A673 (cell line): Measurements from ENCODE around the gene SESN1.

ENCODE experiments used
- EZH2 ChIP-seq: fragments of 200-600 bp; sonication (generic); IDR thresholded peaks from 2 replicates; pipeline ENCODE4 v1.6.1; 2017; ENCODE audit warnings: borderline replicate concordance, low read depth, mild to moderate bottlenecking, mixed read lengths, antibody characterized with exemption, low read length; ENCODE audit not compliant: poor library complexity, severe bottlenecking
- TF ChIP-seq, protein P1 (sequence below): fragments of 300-800, 200-600 bp; sonication (generic); conservative IDR thresholded peaks from 2 replicates; pipeline ENCODE4 v1.5.1; 2017; ENCODE audit warnings: low read depth, mild to moderate bottlenecking, antibody characterized with exemption, low read length, moderate library complexity, mixed read lengths

- TF ChIP-seq, protein P1, sequence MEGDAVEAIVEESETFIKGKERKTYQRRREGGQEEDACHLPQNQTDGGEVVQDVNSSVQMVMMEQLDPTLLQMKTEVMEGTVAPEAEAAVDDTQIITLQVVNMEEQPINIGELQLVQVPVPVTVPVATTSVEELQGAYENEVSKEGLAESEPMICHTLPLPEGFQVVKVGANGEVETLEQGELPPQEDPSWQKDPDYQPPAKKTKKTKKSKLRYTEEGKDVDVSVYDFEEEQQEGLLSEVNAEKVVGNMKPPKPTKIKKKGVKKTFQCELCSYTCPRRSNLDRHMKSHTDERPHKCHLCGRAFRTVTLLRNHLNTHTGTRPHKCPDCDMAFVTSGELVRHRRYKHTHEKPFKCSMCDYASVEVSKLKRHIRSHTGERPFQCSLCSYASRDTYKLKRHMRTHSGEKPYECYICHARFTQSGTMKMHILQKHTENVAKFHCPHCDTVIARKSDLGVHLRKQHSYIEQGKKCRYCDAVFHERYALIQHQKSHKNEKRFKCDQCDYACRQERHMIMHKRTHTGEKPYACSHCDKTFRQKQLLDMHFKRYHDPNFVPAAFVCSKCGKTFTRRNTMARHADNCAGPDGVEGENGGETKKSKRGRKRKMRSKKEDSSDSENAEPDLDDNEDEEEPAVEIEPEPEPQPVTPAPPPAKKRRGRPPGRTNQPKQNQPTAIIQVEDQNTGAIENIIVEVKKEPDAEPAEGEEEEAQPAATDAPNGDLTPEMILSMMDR = no peak
- TF ChIP-seq EZH2 = no peak
Observed at GRCh38 chr6:109139109-109139508, 44.5 kb upstream of the SESN1 start.
